SK-N-MC (cell line): ENCODE data around the gene AKR1C4.

Experiments
- EZH2 ChIP-seq: fragments of 200-600 bp; sonication (generic); IDR thresholded peaks from one replicate; pipeline ENCODE4 v1.6.1; 2017; ENCODE audit warnings: antibody characterized with exemption
- POLR2AphosphoS5 ChIP-seq: IDR thresholded peaks from 2 replicates; pipeline ENCODE4 v1.6.1; 2012; ENCODE audit warnings: mild to moderate bottlenecking, low read depth, low read length, borderline replicate concordance

DNA sequence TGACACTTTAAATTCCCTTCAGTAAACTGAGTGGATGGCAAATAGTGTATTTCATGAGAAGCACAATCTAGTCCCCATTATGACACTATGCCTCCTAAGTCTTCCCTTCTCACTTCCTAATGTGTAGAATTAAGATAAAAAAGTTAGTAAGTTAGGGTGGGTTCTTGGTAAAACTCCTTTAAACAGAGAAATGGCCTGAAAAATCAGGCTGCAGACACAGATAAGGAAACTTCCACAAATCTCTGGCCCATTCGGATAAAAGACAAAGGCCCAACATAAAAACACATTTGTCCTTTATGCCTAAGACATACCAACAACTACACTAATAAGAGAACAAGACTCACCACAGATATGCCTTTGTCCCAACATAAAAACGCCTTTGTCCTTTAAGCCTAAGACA is 33.1 kb upstream of the AKR1C4 start:
- TF ChIP-seq POLR2AphosphoS5 (no peak), EZH2 (no peak)
